ENCODE data around the gene COL4A6. TPM values are rescaled to one million over a fixed set of nuclear protein-coding genes. Genes with fewer than 3 reads are reported as not detected.

COL4A6 gene
- total RNA-seq, 2 experiments from 2014 or later, result not detected

GRCh38 chrX:108442901-108443464, 4.8 kb upstream of the COL4A6 start:
- ChIA-PET POLR2A (no interaction called here), CTCF (ENCODE audit: unreplicated experiment) (no interaction called here)
- no peaks in the 10 kb centered on the region for H3K4me1 ChIP-seq (ENCODE audit: insufficient read depth, low read length, poor library complexity, severe bottlenecking)
- no peaks in the 10 kb centered on the region for H3K79me2 ChIP-seq (ENCODE audit: insufficient read depth, low read depth, low read length)
- TF ChIP-seq EZH2phosphoT487 (IDR thresholded peaks at IDR 0.05; ENCODE audit: borderline replicate concordance, low read depth, low read length) (no peak), CTCF (conservative IDR thresholded peaks at IDR 0.05; ENCODE audit: low read length) (no peak)
- H3K4me3 ChIP-seq (ENCODE audit: low read depth, low read length, poor library complexity, severe bottlenecking), result no peak overlapping the region
- H3K27ac ChIP-seq (ENCODE audit: low read depth, low read length, poor library complexity, severe bottlenecking), result no peak overlapping the region
- H3K36me3 ChIP-seq (ENCODE audit: insufficient read depth, low read length), result no peaks in the 10 kb centered on the region
- H4K20me1 ChIP-seq (ENCODE audit: insufficient read depth, low read length), result no peaks in the 10 kb centered on the region
- no TSS peak for BruUV-seq (replicated peaks)
- no peaks in the 10 kb centered on the region for H3K9me2 ChIP-seq (ENCODE audit: insufficient read depth, low read length)
- H2AFZ ChIP-seq (ENCODE audit: low read length), result no peak overlapping the region
- DNase-seq (ENCODE audit: low spot score), result no peak
- H3K4me2 ChIP-seq (ENCODE audit: low read length), result no peak overlapping the region
- intact Hi-C loops (cut with micrococcal nuclease; ENCODE audit: unreplicated experiment), result no loop called here
- H3K9me3 ChIP-seq (ENCODE audit: low read length), result no peaks in the 10 kb centered on the region

- H3K79me2 ChIP-seq (ENCODE audit: insufficient read depth, low read depth, low read length), result no peaks in the 10 kb centered on the region
- no TSS peak for BruUV-seq (replicated peaks)
- no peak overlapping the region for H3K27ac ChIP-seq (ENCODE audit: low read depth, low read length, poor library complexity, severe bottlenecking)
These were observed 1.9 kb upstream of the COL4A6 start for GRCh38 chrX:108439961-108440696.

More at GRCh38 chrX:108439961-108440696, 1.9 kb upstream of the COL4A6 start:
- Histone ChIP-seq H3K4me3 (ENCODE audit: low read depth, low read length, poor library complexity, severe bottlenecking) (no peak overlapping the region), H3K4me2 (ENCODE audit: low read length) (no peak overlapping the region), H4K20me1 (ENCODE audit: insufficient read depth, low read length) (no peaks in the 10 kb centered on the region), H3K9me2 (ENCODE audit: insufficient read depth, low read length) (no peaks in the 10 kb centered on the region), H3K4me1 (ENCODE audit: insufficient read depth, low read length, poor library complexity, severe bottlenecking) (no peaks in the 10 kb centered on the region), H3K36me3 (ENCODE audit: insufficient read depth, low read length) (no peaks in the 10 kb centered on the region), H2AFZ (ENCODE audit: low read length) (no peak overlapping the region), H3K9me3 (ENCODE audit: low read length) (no peaks in the 10 kb centered on the region)
- POLR2A ChIA-PET, result interaction anchor here (0.6 kb wide), 1 partner anchor 815 kb away, joined by 3 read pairs; no protein-coding TSS in a partner anchor
- no peak for DNase-seq (ENCODE audit: low spot score)
- CTCF ChIA-PET (ENCODE audit: unreplicated experiment), result no interaction called here
- intact Hi-C loops (cut with micrococcal nuclease; ENCODE audit: unreplicated experiment), result no loop called here
- TF ChIP-seq CTCF (conservative IDR thresholded peaks at IDR 0.05; ENCODE audit: low read length) (no peak), EZH2phosphoT487 (IDR thresholded peaks at IDR 0.05; ENCODE audit: borderline replicate concordance, low read depth, low read length) (no peak)

Data from OCI-LY7 (cell line).